HG03097 (cell line): ENCODE results near the gene NCLN.

Experiments used
- ATAC-seq: cut with Tn5 transposase; IDR thresholded peaks from one replicate; pipeline ENCODE4 v1.9.1; 2021; ENCODE audit not compliant: unreplicated experiment, low FRiP score

The NCLN gene

GRCh38 chr19:3253270-3253669, 67.5 kb downstream of the NCLN start:
- no peak for ATAC-seq

DNA sequence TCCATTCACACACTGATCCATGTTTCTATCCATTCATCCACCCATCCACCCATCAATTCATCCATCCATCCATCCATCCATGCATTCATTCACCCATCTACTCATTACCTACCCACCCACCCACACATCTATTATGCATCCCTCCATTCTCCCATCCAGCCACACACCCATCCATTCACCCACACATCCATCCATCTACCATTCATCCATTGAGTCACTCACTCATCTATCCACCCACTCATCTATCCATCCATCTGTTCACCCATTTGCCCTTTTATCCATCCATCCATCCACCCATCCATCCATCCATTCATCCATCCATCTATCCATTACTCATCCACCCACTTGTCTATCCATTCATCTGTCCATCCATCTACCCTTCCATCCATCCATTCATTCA, 68.8 kb downstream of the NCLN start:
- no peak for ATAC-seq

- ATAC-seq = no peak
Measured at GRCh38 chr19:3257071-3257470, 71.3 kb downstream of the NCLN start.
